MM.1S (cell line): ENCODE measurements around the gene CRADD.

Experiments used
- CTCF ChIP-seq: fragments of 300-600 bp; sonication (generic); IDR thresholded peaks from 2 replicates; pipeline ENCODE4 v1.5.1; 2016; ENCODE audit warnings: antibody characterized with exemption, low read length, mixed read lengths
- EZH2phosphoT487 ChIP-seq: fragments of 300-600 bp; sonication (generic); IDR thresholded peaks from 2 replicates; pipeline ENCODE4 v1.6.1; 2018; ENCODE audit warnings: antibody characterized with exemption, low read length

- TF ChIP-seq CTCF: no peak
- TF ChIP-seq EZH2phosphoT487: no peak
These were observed 241.1 kb downstream of the CRADD start for GRCh38 chr12:93918262-93918661.
